CD8-positive, alpha-beta memory T cell (primary cell): Measurements from ENCODE around the gene OR5M10. TPM values are rescaled to one million over a fixed set of nuclear protein-coding genes. Genes with fewer than 3 reads are reported as not detected.
"Not testable (repeated sequence)": the region's sequence is repeated elsewhere in the genome, so short reads cannot be mapped to it uniquely, and the experiment has no call there.

Experiments
- CTCF ChIA-PET: fragments of 350-600 bp; sonication (Branson Sonifier 250); formaldehyde crosslinking; loops from one replicate; lab custom pipeline; 2021; ENCODE audit warnings: antibody characterized with exemption; lab: Charles Lee
- POLR2A ChIA-PET: fragments of 350-600 bp; sonication (Branson Sonifier 250); formaldehyde crosslinking; loops from one replicate; lab custom pipeline; 2021; ENCODE audit warnings: antibody characterized with exemption; lab: Charles Lee
- DNase-seq, 5 donors: peaks; one replicate each; pipeline versions ENCODE4 v3.0.0 to v3.0.0-alpha.2; 2020 to 2022; ENCODE audit warnings: mixed read lengths in 1 of 5
- H3K27ac ChIP-seq: one replicate; pipeline ENCODE4 v1.7.0; 2013; ENCODE audit warnings: low read depth, mild to moderate bottlenecking, low read length, moderate library complexity
- H3K27me3 ChIP-seq: 2 replicates; pipeline ENCODE4 v1.7.0; 2013; ENCODE audit warnings: low read length, mild to moderate bottlenecking; ENCODE audit not compliant: insufficient read depth, poor library complexity, severe bottlenecking
- H3K36me3 ChIP-seq: 2 replicates; pipeline ENCODE4 v1.7.0; 2013; ENCODE audit warnings: mild to moderate bottlenecking, low read length, moderate library complexity; ENCODE audit not compliant: insufficient read depth
- H3K4me1 ChIP-seq: 2 replicates; pipeline ENCODE4 v1.7.0; 2013; ENCODE audit warnings: mild to moderate bottlenecking, low read length, moderate library complexity; ENCODE audit not compliant: insufficient read depth
- H3K4me3 ChIP-seq: 2 replicates; pipeline ENCODE4 v1.7.0; 2013; ENCODE audit warnings: mild to moderate bottlenecking, low read length
- H3K9me3 ChIP-seq: 2 replicates; pipeline ENCODE4 v1.7.0; 2013; ENCODE audit warnings: mild to moderate bottlenecking, low read length
- H3K27ac Mint-ChIP-seq, 8 donors: one replicate each; pipeline ENCODE4 v1.8.0; 2020 to 2021; ENCODE audit warnings: mixed read lengths in 8 of 8, mild to moderate bottlenecking in 6 of 8, inconsistent platforms in 3 of 8, moderate library complexity in 3 of 8
- H3K27me3 Mint-ChIP-seq, 2 donors: one replicate each; pipeline ENCODE4 v1.8.0; 2020 to 2021; ENCODE audit warnings: mixed read lengths in 2 of 2, mild to moderate bottlenecking in 1 of 2, moderate library complexity in 1 of 2
- H3K36me3 Mint-ChIP-seq, 3 donors: one replicate each; pipeline ENCODE4 v1.8.0; 2020 to 2021; ENCODE audit warnings: mixed read lengths in 3 of 3, inconsistent platforms in 1 of 3, mild to moderate bottlenecking in 1 of 3
- H3K4me1 Mint-ChIP-seq, 3 donors: one replicate each; pipeline ENCODE4 v1.8.0; 2020 to 2021; ENCODE audit warnings: mixed read lengths in 3 of 3, inconsistent platforms in 1 of 3, mild to moderate bottlenecking in 1 of 3
- H3K4me3 Mint-ChIP-seq, 7 donors: one replicate each; pipeline ENCODE4 v1.8.0; 2020 to 2021; ENCODE audit warnings: mixed read lengths in 7 of 7, mild to moderate bottlenecking in 6 of 7, moderate library complexity in 4 of 7, inconsistent platforms in 2 of 7
- H3K9me3 Mint-ChIP-seq, 5 donors: one replicate each; pipeline ENCODE4 v1.8.0; 2020 to 2022; ENCODE audit warnings: mixed read lengths in 5 of 5, mild to moderate bottlenecking in 3 of 5, moderate library complexity in 2 of 5, inconsistent platforms in 1 of 5
- polyA plus RNA-seq: library from polyadenylated mRNA; unstranded; fragments of 300-500 nt; fragmentation: Illumina TruSeq; gene quantifications from one replicate; pipeline ENCODE4 v1.2.3, GENCODE V29; 2021
- total RNA-seq, 2 experiments: library from RNA; stranded (reverse); gene quantifications; one replicate each; pipeline ENCODE4 v1.2.3, GENCODE V29; 2021

The OR5M10 gene
- total RNA-seq (not detected), polyA plus RNA-seq (not detected)

DNA sequence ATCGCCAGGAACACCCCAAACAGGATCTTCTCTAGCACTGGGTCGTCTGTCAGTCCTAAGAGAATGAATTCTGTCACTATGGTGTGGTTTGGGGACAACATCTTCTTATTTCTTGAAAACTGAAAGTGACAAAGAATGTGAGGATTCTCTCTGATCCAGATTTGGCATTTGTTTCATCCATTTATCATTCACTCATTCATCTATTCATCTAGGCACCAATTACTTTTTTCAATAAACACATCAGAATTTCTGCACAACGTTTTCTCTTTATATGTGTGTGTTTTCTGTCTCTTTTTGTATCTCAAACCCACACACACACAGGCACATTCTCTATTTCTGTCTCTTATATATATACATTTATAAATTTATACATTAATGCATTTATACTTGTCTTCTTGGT, at the start of gene OR5M10:
Gene OR5M10, minus strand, starts transcription at position 101 of the 400 bp plus-strand sequence. Its CDS starts 0 bp downstream, at position 101.
- no peaks in the 10 kb centered on the region for H3K36me3 ChIP-seq
- no peak within 1 kb of the TSS for H3K4me3 Mint-ChIP-seq
- peaks cover 0 to 13% (median 6%) of the 10 kb centered on the region in 5 donors for H3K9me3 Mint-ChIP-seq
- no peak within 1 kb of the TSS for H3K4me3 ChIP-seq
- DNase-seq, result no peak
- no peaks in the 10 kb centered on the region for H3K27me3 Mint-ChIP-seq
- ChIA-PET CTCF (no interaction called here), POLR2A (no interaction called here)
- no peaks in the 10 kb centered on the region for H3K36me3 Mint-ChIP-seq
- no peaks in the 10 kb centered on the region for H3K4me1 Mint-ChIP-seq
- H3K4me1 ChIP-seq, result no peaks in the 10 kb centered on the region
- no peak within 1 kb of the TSS for H3K27ac ChIP-seq
- H3K9me3 ChIP-seq, result no peaks in the 10 kb centered on the region
- no peaks in the 10 kb centered on the region for H3K27me3 ChIP-seq
- no peak within 1 kb of the TSS for H3K27ac Mint-ChIP-seq

DNA sequence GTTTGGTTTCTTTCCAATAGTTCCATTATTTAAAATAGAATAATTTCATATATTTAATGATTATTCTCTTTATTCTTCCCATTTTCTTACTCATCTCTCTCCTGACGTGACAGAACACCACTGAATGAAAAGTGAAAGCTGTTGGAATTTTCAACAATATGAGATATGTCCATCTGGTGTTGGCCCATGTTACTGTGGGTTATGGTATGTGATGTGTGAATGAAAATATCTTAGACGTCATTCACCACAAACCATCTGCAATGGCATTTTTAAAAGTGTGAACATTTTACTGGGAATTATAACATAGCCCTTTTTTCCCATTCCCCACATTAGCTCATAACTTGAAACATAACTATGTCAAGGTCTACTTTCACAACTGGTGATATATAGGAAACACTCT, 48.4 kb upstream of the OR5M10 start:
- Histone ChIP-seq H3K4me1 (no peaks in the 10 kb centered on the region), H3K4me3 (no peak overlapping the region), H3K27me3 (no peaks in the 10 kb centered on the region), H3K9me3 (no peaks in the 10 kb centered on the region), H3K27ac (no peak overlapping the region), H3K36me3 (no peaks in the 10 kb centered on the region)
- Mint-ChIP-seq H3K9me3 (peaks cover 0 to 14% (median 7%) of the 10 kb centered on the region in 5 donors), H3K4me3 (no peak overlapping the region), H3K27me3 (no peaks in the 10 kb centered on the region), H3K27ac (no peak overlapping the region), H3K4me1 (no peaks in the 10 kb centered on the region), H3K36me3 (no peaks in the 10 kb centered on the region)
- ChIA-PET POLR2A (no interaction called here), CTCF (no interaction called here)
- no peak for DNase-seq

DNA sequence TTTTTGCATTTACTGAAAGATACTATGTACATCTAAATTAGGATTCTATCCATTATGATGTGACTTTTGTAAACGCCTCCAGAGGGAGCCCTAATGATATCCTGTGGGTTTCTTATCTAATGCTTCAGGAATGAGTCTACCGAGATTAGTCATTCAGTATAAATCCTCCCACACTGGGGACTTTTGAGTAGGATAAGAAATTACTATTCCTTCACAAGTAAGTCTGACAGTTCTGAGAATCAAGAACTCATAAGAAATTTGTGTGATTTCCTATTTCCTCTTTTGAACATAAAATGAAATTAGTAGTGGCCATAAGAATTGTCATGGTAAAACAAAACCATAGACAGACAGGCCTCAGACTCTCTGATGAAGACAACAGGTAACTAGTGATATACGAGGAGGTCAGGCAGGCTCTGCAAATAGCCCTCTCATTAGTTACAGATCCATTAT, 47.2 kb upstream of the OR5M10 start:
- H3K27me3 Mint-ChIP-seq, result no peaks in the 10 kb centered on the region
- Histone ChIP-seq H3K4me1 (no peaks in the 10 kb centered on the region), H3K9me3 (no peaks in the 10 kb centered on the region), H3K36me3 (no peaks in the 10 kb centered on the region), H3K4me3 (no peak overlapping the region), H3K27ac (no peak overlapping the region), H3K27me3 (no peaks in the 10 kb centered on the region)
- CTCF ChIA-PET, result no interaction called here
- H3K36me3 Mint-ChIP-seq, result no peaks in the 10 kb centered on the region
- POLR2A ChIA-PET, result no interaction called here
- no peaks in the 10 kb centered on the region for H3K4me1 Mint-ChIP-seq
- H3K27ac Mint-ChIP-seq, result no peak overlapping the region
- peaks cover 6 to 12% (median 8%) of the 10 kb centered on the region in 5 donors for H3K9me3 Mint-ChIP-seq
- DNase-seq, result no peak
- no peak overlapping the region for H3K4me3 Mint-ChIP-seq

DNA sequence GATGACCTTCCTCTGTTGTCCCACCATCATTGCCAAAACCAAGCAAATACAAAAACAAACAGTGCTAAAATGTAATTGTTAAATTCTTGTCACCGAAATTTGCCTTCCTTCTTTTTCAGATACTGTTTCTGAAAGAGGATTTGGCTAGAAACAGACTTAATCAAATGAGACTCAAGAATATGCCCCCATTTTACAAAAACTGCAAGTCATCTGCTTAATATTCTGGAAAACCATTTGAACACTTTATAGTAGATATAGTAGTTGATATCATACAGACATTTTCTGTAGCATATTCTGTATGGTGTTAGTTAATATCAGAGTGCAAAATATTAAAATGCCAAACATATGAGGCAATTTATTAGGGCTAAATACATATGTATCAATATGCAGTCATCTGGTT, 33.7 kb upstream of the OR5M10 start:
- no peak for DNase-seq
- no peak overlapping the region for H3K4me3 Mint-ChIP-seq
- no peak overlapping the region for H3K27ac Mint-ChIP-seq
- no peaks in the 10 kb centered on the region for H3K27me3 Mint-ChIP-seq
- H3K4me3 ChIP-seq, result no peak overlapping the region
- no peaks in the 10 kb centered on the region for H3K36me3 Mint-ChIP-seq
- ChIA-PET CTCF (no interaction called here), POLR2A (no interaction called here)
- no peaks in the 10 kb centered on the region for H3K9me3 ChIP-seq
- no peaks in the 10 kb centered on the region for H3K36me3 ChIP-seq
- H3K4me1 Mint-ChIP-seq, result no peaks in the 10 kb centered on the region
- H3K27ac ChIP-seq, result no peak overlapping the region
- no peaks in the 10 kb centered on the region for H3K27me3 ChIP-seq
- no peaks in the 10 kb centered on the region for H3K4me1 ChIP-seq
- H3K9me3 Mint-ChIP-seq, result peaks cover 5 to 17% (median 14%) of the 10 kb centered on the region in 5 donors

DNA sequence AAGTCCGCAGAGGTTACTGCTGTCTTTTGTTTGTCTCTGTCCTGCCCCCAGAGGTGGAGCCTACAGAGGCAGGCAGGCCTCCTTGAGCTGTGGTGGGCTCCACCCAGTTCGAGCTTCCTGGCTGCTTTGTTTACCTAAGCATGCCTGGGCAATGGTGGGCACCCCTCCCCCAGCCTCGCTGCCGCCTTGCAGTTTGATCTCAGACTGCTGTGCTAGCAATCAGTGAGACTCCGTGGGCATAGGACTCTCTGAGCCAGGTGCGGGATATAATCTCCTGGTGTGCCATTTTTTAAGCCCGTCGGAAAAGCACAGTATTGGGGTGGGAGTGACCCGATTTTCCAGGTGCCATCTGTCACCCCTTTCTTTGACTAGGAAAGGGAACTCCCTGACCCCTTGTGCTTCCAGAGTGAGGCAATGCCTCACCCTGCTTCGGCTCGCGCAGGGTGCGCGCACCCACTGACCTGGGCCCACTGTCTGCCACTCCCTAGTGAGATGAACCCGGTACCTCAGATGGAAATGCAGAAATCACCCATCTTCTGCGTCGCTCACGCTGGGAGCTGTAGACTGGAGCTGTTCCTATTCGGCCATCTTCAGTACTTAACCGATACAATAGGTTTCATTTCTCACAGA, 14.7 kb upstream of the OR5M10 start:
- H3K36me3 Mint-ChIP-seq, H3K4me1 Mint-ChIP-seq, H3K4me3 ChIP-seq, DNase-seq, CTCF ChIA-PET, H3K27me3 ChIP-seq, H3K4me3 Mint-ChIP-seq, H3K4me1 ChIP-seq, H3K27ac ChIP-seq, H3K36me3 ChIP-seq, H3K27me3 Mint-ChIP-seq, H3K9me3 ChIP-seq, H3K27ac Mint-ChIP-seq, POLR2A ChIA-PET: not testable (repeated sequence)
- H3K9me3 Mint-ChIP-seq, result peaks cover 0 to 19% (median 15%) of the 10 kb centered on the region in 5 donors

DNA sequence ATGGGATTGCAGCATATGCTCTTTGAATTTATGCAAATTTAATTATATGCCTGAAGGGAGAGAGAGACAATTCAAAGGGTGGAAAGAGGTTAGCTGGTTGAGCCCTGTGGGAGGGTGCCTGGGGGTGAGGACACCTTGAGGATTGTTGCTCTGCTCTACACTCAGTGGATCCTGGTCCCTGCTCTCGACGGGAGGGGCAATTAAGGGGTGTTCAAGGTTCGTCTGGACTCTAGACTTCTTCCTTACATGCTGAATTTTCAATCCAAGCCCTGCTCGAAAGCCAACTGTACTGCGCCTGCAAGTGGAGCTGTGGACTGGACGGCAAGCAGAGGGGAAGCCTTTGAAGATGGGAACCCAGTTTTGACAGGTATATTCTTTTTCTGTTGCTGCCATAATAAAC, 18.9 kb downstream of the OR5M10 start:
- POLR2A ChIA-PET, result no interaction called here

DNA sequence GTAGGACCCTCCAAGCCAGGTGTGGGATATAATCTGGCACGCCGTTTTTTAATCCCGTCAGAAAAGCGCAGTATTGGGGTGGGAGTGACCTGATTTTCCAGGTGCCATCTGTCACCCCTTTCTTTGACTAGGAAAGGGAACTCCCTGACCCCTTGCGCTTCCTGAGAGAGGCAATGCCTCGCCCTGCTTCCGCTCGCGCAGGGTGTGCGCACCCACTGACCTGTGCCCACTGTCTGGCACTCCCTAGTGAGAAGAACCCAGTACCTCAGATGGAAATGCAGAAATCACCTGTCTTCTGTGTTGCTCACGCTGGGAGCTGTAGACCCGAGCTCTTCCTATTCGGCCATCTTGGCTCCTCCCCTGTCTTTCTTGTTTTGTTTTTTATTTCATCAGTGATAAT, 22.8 kb downstream of the OR5M10 start:
- H3K27me3 ChIP-seq, H3K4me3 ChIP-seq, H3K27me3 Mint-ChIP-seq, H3K27ac Mint-ChIP-seq, H3K36me3 Mint-ChIP-seq, H3K36me3 ChIP-seq, H3K4me1 Mint-ChIP-seq, H3K27ac ChIP-seq, H3K4me1 ChIP-seq, H3K4me3 Mint-ChIP-seq, DNase-seq, CTCF ChIA-PET, POLR2A ChIA-PET, H3K9me3 ChIP-seq: not testable (repeated sequence)
- H3K9me3 Mint-ChIP-seq, result peaks cover 8 to 18% (median 13%) of the 10 kb centered on the region in 5 donors

More for the DNA sequence above, 18.9 kb downstream of the OR5M10 start:
- Mint-ChIP-seq H3K9me3 (peaks cover 10 to 27% (median 24%) of the 10 kb centered on the region in 5 donors), H3K4me3 (no peak overlapping the region), H3K27ac (no peak overlapping the region), H3K27me3 (no peaks in the 10 kb centered on the region), H3K36me3 (no peaks in the 10 kb centered on the region), H3K4me1 (no peaks in the 10 kb centered on the region)
- no peak for DNase-seq
- Histone ChIP-seq H3K4me1 (no peaks in the 10 kb centered on the region), H3K4me3 (no peak overlapping the region), H3K27ac (no peak overlapping the region), H3K9me3 (no peaks in the 10 kb centered on the region), H3K36me3 (no peaks in the 10 kb centered on the region), H3K27me3 (no peaks in the 10 kb centered on the region)
- CTCF ChIA-PET, result no interaction called here

DNA sequence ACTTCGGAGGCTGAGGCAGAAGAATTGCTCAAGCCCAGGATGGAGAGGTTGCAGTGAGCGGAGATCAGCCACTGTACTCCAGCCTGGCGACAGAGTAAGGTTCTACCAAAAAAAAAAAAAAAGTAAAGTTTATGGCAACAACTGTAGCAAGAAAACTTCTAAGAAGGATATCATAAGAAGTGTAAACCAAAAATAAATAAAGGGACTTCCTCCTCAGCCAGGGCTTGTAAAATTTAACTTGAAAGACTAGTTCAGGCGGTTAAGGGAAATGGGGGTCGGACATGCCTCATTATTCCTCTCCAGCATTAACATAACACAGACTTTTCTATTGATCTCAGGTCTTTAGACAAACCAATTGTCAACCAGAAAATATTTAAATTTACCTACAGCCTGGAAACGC, 32.0 kb downstream of the OR5M10 start:
- Histone ChIP-seq H3K4me3 (no peak overlapping the region), H3K27ac (no peak overlapping the region), H3K27me3 (no peaks in the 10 kb centered on the region), H3K4me1 (no peaks in the 10 kb centered on the region), H3K36me3 (no peaks in the 10 kb centered on the region), H3K9me3 (no peaks in the 10 kb centered on the region)
- Mint-ChIP-seq H3K27ac (no peak overlapping the region), H3K4me3 (no peak overlapping the region), H3K36me3 (no peaks in the 10 kb centered on the region), H3K27me3 (no peaks in the 10 kb centered on the region), H3K4me1 (no peaks in the 10 kb centered on the region), H3K9me3 (peaks cover 9 to 38% (median 15%) of the 10 kb centered on the region in 5 donors)
- DNase-seq, result no peak
- ChIA-PET POLR2A (no interaction called here), CTCF (no interaction called here)
